T47D (cell line): ENCODE measurements around the gene DNMT3B.
"Not testable (repeated sequence)": the region's sequence is repeated elsewhere in the genome, so short reads cannot be mapped to it uniquely, and the experiment has no call there.

Experiments used
- DNase-seq, 2 experiments: peaks; one replicate each; pipeline versions ENCODE4 v3.0.0 to v3.0.0-alpha.2; 2011 to 2012; ENCODE audit warnings: low read depth in 1 of 2, low spot score in 1 of 2
- JUND ChIP-seq: IDR thresholded peaks from 2 replicates; pipeline ENCODE4 v1.6.1; 2012; ENCODE audit warnings: low read depth
- in situ Hi-C: cut with HindIII; loops from 2 replicates; pipeline ENCODE4 v1.10.0; 2016; ENCODE audit warnings: low sequenced_read_pairs, low pct_unique_long_range_greater_than_20kb

The DNMT3B gene

GRCh38 chr20:32761831-32762753 lies at the start of gene DNMT3B:
Gene DNMT3B (plus strand): TSS chr20:32762385. CDS start chr20:32780324, 17,939 bp downstream.
- in situ Hi-C loops, result no loop called here
- DNase-seq, result peak; percentile 91 to 93
- TF ChIP-seq JUND, result no peak

GRCh38 chr20:32718749-32719348 lies 43.3 kb upstream of the DNMT3B start:
- TF ChIP-seq JUND, result no peak
- DNase-seq, result peak in 1 of 2 experiments; percentile 50
- in situ Hi-C loops, result no loop called here

GRCh38 chr20:32727683-32728082 lies 34.5 kb upstream of the DNMT3B start:
- in situ Hi-C loops, result no loop called here
- no peak for TF ChIP-seq JUND
- no peak for DNase-seq

- DNase-seq, in situ Hi-C loops: not testable (repeated sequence)
Measured at GRCh38 chr20:32728435-32728834, 33.8 kb upstream of the DNMT3B start.

GRCh38 chr20:32729334-32729733 lies 32.9 kb upstream of the DNMT3B start:
- DNase-seq, in situ Hi-C loops: not testable (repeated sequence)

GRCh38 chr20:32731882-32732266 lies 30.3 kb upstream of the DNMT3B start:
- DNase-seq, result no peak
- TF ChIP-seq JUND, result no peak
- in situ Hi-C loops, result no loop called here

- DNase-seq, result no peak
- in situ Hi-C loops, result no loop called here
- TF ChIP-seq JUND, result no peak
Measured at GRCh38 chr20:32737371-32738223, 24.6 kb upstream of the DNMT3B start.

- DNase-seq, result no peak
- TF ChIP-seq JUND, result no peak
- in situ Hi-C loops, result no loop called here
Measured at GRCh38 chr20:32741151-32741550, 21.0 kb upstream of the DNMT3B start.

GRCh38 chr20:32742322-32743236 lies 19.6 kb upstream of the DNMT3B start:
- no peak for TF ChIP-seq JUND
- no peak for DNase-seq
- in situ Hi-C loops, result no loop called here

GRCh38 chr20:32743237-32744112 lies 18.7 kb upstream of the DNMT3B start, which contains the start of gene COMMD7:
Gene COMMD7 (minus strand): TSS chr20:32743467. CDS start chr20:32743391, 76 bp downstream.
- peak in 1 of 2 experiments; percentile 65 for DNase-seq
- in situ Hi-C loops, result no loop called here
- TF ChIP-seq JUND, result no peak

- in situ Hi-C loops, result no loop called here
- TF ChIP-seq JUND, result no peak
- DNase-seq, result no peak
Measured at GRCh38 chr20:32749914-32750637, 12.1 kb upstream of the DNMT3B start.
